GM19324 (cell line): Measurements from ENCODE around the gene DOP1B.
"Not testable (repeated sequence)": the region's sequence is repeated elsewhere in the genome, so short reads cannot be mapped to it uniquely, and the experiment has no call there.

Source experiments
- ATAC-seq: cut with Tn5 transposase; IDR thresholded peaks from one replicate; pipeline ENCODE4 v1.9.1; 2021; ENCODE audit warnings: mild to moderate bottlenecking, moderate library complexity; ENCODE audit not compliant: unreplicated experiment, low FRiP score

The DOP1B gene

DNA sequence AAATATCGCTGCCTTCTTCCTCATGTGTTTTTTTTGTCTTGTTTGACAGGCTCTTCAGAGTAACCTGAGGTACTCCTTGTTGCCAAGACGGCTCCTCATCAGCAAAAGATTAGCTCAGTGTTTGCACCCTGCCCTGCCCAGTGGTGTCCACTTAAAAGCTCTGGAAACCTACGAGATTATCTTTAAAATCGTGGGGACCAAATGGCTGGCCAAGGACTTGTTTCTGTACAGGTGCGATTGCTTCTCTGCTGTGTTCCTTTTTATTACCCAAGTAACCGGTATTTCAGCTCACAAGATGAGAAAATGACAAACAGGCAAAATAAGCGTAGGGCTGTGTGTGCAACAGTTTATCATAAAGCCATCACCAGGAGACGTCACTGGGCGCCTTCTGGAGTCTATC, 42.4 kb downstream of the DOP1B start:
- no peak for ATAC-seq

DNA sequence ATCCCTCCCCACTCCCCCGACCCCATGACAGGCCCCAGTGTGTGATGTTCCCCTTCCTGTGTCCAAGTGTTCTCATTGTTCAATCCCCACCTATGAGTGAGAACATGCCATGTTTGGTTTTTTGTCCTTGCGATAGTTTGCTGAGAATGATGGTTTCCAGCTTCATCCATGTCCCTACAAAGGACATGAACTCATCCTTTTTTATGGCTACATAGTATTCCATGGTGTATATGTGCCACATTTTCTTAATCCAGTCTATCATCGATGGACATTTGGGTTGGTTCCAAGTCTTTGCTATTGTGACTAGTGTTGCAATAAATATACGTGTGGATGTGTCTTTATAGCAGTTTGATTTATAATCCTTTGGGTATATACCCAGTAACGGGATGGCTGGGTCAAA, 43.0 kb downstream of the DOP1B start:
- ATAC-seq, result not testable (repeated sequence)

DNA sequence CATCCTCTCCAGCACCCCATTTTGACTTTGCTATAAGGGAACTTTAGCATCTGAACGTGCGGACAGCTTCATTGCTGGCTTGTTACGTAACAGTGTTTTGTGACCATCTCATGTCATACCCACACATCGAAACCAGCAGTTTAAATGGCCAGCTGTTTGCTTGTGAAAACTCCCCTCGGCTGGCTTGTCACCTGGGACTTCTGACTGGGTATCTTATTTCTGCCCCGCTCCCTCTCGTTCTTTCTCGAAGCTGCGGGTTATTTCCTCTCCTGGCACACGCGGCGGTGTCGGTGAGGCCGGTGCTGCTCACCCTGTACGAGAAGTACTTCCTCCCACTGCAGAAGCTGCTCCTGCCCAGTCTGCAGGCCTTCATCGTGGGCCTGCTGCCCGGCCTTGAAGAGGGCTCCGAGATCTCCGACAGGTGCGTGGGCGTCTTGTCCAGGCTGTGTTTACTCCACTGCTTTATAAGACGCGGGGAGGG, 43.5 kb downstream of the DOP1B start:
- ATAC-seq, result no peak

DNA sequence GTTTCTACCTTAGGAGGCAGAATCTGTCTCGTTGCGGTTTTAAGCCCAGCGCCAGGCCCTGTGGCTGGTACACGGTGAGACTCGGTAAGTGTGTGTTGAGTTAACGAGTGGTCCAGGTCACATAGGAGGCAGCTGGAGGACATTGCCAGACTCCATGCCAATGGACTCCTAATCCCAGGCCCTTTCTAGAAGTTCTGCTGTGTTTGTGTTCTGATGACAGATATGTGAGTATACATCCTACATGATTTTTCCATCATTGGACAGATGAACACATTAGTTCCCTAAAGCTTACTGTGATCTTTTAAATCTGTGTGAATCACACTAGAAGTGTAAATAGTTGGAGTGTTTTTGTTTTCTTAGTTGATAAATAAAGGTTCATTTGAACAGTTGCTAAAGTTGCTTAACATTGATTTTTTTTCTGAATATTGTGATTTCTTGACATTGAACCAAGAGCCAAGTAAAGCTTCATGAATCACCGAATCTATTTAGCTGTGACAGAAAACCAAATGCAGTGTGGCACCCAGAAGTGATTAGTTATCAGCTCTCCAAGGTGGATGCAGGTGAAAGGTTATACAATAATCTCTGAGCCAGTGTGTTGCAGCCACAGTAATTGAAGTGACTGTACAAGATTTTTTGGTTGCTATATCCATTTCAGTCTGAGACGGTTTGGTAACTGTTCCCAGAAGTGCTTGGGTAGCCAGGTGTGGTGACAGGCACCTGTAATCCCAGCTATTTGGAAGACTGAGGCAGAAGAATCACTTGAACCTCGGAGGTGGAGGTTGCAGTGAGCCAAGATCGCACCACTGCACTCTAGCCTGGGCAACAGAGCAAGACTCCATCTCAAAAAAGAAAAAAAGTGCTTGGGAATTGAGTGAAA, 46.3 kb downstream of the DOP1B start:
- ATAC-seq, result no peak

DNA sequence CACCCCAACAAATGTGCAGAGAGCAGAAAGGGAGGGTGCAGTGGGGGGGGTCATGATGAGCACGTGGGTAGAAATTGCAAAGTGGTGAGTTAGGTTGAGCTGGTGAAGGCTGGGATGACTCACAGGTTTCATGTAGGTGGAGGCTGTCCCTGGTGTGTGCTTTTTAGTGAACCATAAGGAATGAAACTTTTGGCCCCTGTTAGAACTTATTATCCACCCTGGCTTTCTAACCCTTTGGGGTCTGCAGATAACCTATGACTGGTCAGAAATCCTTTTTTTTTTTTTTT, 46.9 kb downstream of the DOP1B start:
- no peak for ATAC-seq

DNA sequence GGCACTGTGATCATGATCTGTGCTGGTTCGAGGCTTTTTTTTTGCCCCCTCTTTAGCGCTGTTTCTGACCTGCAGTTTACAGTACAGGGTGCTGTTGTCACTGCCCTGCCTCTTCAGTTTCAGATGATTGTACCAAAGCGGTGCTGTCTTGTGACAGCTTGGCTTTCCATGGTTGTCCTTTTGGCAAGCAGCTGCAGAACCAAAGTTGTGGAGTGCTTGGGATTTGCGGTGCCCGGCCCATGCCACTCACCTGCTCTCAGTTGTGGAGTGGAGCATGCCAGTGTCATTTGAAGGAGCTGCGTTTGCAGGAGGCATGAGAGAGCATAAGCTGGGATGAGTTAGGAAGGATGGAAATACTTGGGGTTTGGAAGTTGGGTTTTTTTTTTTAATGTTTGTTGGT, 48.4 kb downstream of the DOP1B start:
- ATAC-seq, result no peak

DNA sequence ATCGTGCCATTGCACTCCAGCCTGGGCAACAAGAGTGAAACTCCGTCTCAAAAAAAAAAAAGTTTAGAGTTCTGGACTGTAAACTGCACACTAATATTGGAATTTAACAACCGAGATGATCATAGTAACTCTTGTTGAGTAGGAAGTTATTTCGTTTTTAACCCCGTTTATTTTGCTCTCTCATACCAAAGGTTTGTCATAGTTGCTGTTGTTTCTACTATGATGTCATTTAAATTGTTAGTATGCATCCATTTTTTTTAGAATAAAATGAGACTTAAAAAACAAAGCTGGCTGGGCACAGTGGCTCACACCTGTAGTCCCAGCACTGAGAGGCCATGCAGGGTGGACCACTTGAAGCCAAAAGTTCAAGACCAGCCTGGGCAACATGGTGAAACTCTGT, 49.3 kb downstream of the DOP1B start:
- no peak for ATAC-seq
